CD8-positive, alpha-beta memory T cell (primary cell): ENCODE results near the gene FPGS. TPM values are rescaled to one million over a fixed set of nuclear protein-coding genes. Genes with fewer than 3 reads are reported as not detected.

ENCODE experiments used
- CTCF ChIA-PET: fragments of 350-600 bp; sonication (Branson Sonifier 250); formaldehyde crosslinking; loops from one replicate; lab custom pipeline; 2021; ENCODE audit warnings: antibody characterized with exemption; lab: Charles Lee
- POLR2A ChIA-PET: fragments of 350-600 bp; sonication (Branson Sonifier 250); formaldehyde crosslinking; loops from one replicate; lab custom pipeline; 2021; ENCODE audit warnings: antibody characterized with exemption; lab: Charles Lee
- DNase-seq, 5 donors: peaks; one replicate each; pipeline versions ENCODE4 v3.0.0 to v3.0.0-alpha.2; 2020 to 2022; ENCODE audit warnings: mixed read lengths in 1 of 5
- H3K27ac ChIP-seq: one replicate; pipeline ENCODE4 v1.7.0; 2013; ENCODE audit warnings: low read depth, mild to moderate bottlenecking, low read length, moderate library complexity
- H3K27me3 ChIP-seq: 2 replicates; pipeline ENCODE4 v1.7.0; 2013; ENCODE audit warnings: low read length, mild to moderate bottlenecking; ENCODE audit not compliant: insufficient read depth, poor library complexity, severe bottlenecking
- H3K36me3 ChIP-seq: 2 replicates; pipeline ENCODE4 v1.7.0; 2013; ENCODE audit warnings: mild to moderate bottlenecking, low read length, moderate library complexity; ENCODE audit not compliant: insufficient read depth
- H3K4me1 ChIP-seq: 2 replicates; pipeline ENCODE4 v1.7.0; 2013; ENCODE audit warnings: mild to moderate bottlenecking, low read length, moderate library complexity; ENCODE audit not compliant: insufficient read depth
- H3K4me3 ChIP-seq: 2 replicates; pipeline ENCODE4 v1.7.0; 2013; ENCODE audit warnings: mild to moderate bottlenecking, low read length
- H3K9me3 ChIP-seq: 2 replicates; pipeline ENCODE4 v1.7.0; 2013; ENCODE audit warnings: mild to moderate bottlenecking, low read length
- H3K27ac Mint-ChIP-seq, 8 donors: one replicate each; pipeline ENCODE4 v1.8.0; 2020 to 2021; ENCODE audit warnings: mixed read lengths in 8 of 8, mild to moderate bottlenecking in 6 of 8, inconsistent platforms in 3 of 8, moderate library complexity in 3 of 8
- H3K27me3 Mint-ChIP-seq, 2 donors: one replicate each; pipeline ENCODE4 v1.8.0; 2020 to 2021; ENCODE audit warnings: mixed read lengths in 2 of 2, mild to moderate bottlenecking in 1 of 2, moderate library complexity in 1 of 2
- H3K36me3 Mint-ChIP-seq, 3 donors: one replicate each; pipeline ENCODE4 v1.8.0; 2020 to 2021; ENCODE audit warnings: mixed read lengths in 3 of 3, inconsistent platforms in 1 of 3, mild to moderate bottlenecking in 1 of 3
- H3K4me1 Mint-ChIP-seq, 3 donors: one replicate each; pipeline ENCODE4 v1.8.0; 2020 to 2021; ENCODE audit warnings: mixed read lengths in 3 of 3, inconsistent platforms in 1 of 3, mild to moderate bottlenecking in 1 of 3
- H3K4me3 Mint-ChIP-seq, 7 donors: one replicate each; pipeline ENCODE4 v1.8.0; 2020 to 2021; ENCODE audit warnings: mixed read lengths in 7 of 7, mild to moderate bottlenecking in 6 of 7, moderate library complexity in 4 of 7, inconsistent platforms in 2 of 7
- H3K9me3 Mint-ChIP-seq, 5 donors: one replicate each; pipeline ENCODE4 v1.8.0; 2020 to 2022; ENCODE audit warnings: mixed read lengths in 5 of 5, mild to moderate bottlenecking in 3 of 5, moderate library complexity in 2 of 5, inconsistent platforms in 1 of 5
- polyA plus RNA-seq: library from polyadenylated mRNA; unstranded; fragments of 300-500 nt; fragmentation: Illumina TruSeq; gene quantifications from one replicate; pipeline ENCODE4 v1.2.3, GENCODE V29; 2021
- total RNA-seq, 2 experiments: library from RNA; stranded (reverse); gene quantifications; one replicate each; pipeline ENCODE4 v1.2.3, GENCODE V29; 2021

FPGS gene
- total and polyA plus RNA-seq, 3 experiments from 2014 or later, result 68.0 to 111 (median 110) TPM

- Mint-ChIP-seq H3K4me1 (no peaks in the 10 kb centered on the region), H3K9me3 (no peaks in the 10 kb centered on the region), H3K27ac (peak overlapping the region in 1 of 8 donors; percentile 46), H3K27me3 (peaks cover 0 to 1% of the 10 kb centered on the region in 2 donors), H3K36me3 (peaks cover 0 to 69% (median 3%) of the 10 kb centered on the region in 3 donors), H3K4me3 (no peak overlapping the region)
- H3K4me3 ChIP-seq, result no peak overlapping the region
- no peaks in the 10 kb centered on the region for H3K4me1 ChIP-seq
- ChIA-PET POLR2A (no interaction called here), CTCF (no interaction called here)
- H3K9me3 ChIP-seq, result no peaks in the 10 kb centered on the region
- H3K27ac ChIP-seq, result no peak overlapping the region
- DNase-seq, result no peak
- no peaks in the 10 kb centered on the region for H3K27me3 ChIP-seq
- H3K36me3 ChIP-seq, result peaks cover 16% of the 10 kb centered on the region
Observed at GRCh38 chr9:127815512-127816361, 13.1 kb downstream of the FPGS start.

GRCh38 chr9:127816362-127816725 lies 13.7 kb downstream of the FPGS start:
- ChIA-PET CTCF (interaction anchor here (1.4 kb wide), 1 partner anchor 53 kb away, joined by 5 read pairs; no protein-coding TSS in a partner anchor), POLR2A (no interaction called here)
- DNase-seq, result no peak
- H3K4me1 Mint-ChIP-seq, result no peaks in the 10 kb centered on the region
- H3K4me3 ChIP-seq, result no peak overlapping the region
- no peaks in the 10 kb centered on the region for H3K9me3 Mint-ChIP-seq
- H3K27me3 Mint-ChIP-seq, result peaks cover 0 to 1% of the 10 kb centered on the region in 2 donors
- peaks cover 16% of the 10 kb centered on the region for H3K36me3 ChIP-seq
- no peak overlapping the region for H3K27ac ChIP-seq
- H3K36me3 Mint-ChIP-seq, result peaks cover 0 to 70% (median 2%) of the 10 kb centered on the region in 3 donors
- peak overlapping the region in 2 of 8 donors; percentile 19 to 46 for H3K27ac Mint-ChIP-seq
- no peaks in the 10 kb centered on the region for H3K9me3 ChIP-seq
- H3K4me3 Mint-ChIP-seq, result no peak overlapping the region
- no peaks in the 10 kb centered on the region for H3K27me3 ChIP-seq
- H3K4me1 ChIP-seq, result no peaks in the 10 kb centered on the region

GRCh38 chr9:127816728-127817127 lies 14.0 kb downstream of the FPGS start:
- H3K4me1 Mint-ChIP-seq, result no peaks in the 10 kb centered on the region
- H3K27me3 Mint-ChIP-seq, result peaks cover 0 to 1% of the 10 kb centered on the region in 2 donors
- peaks cover 16% of the 10 kb centered on the region for H3K36me3 ChIP-seq
- peaks cover 0 to 67% (median 2%) of the 10 kb centered on the region in 3 donors for H3K36me3 Mint-ChIP-seq
- no peaks in the 10 kb centered on the region for H3K9me3 Mint-ChIP-seq
- ChIA-PET POLR2A (no interaction called here), CTCF (interaction anchor here (1.0 to 1.4 kb wide), 2 partner anchors 15 to 53 kb away, joined by 3 to 5 read pairs; no protein-coding TSS in a partner anchor)
- H3K4me1 ChIP-seq, result no peaks in the 10 kb centered on the region
- H3K27ac Mint-ChIP-seq, result peak overlapping the region in 1 of 8 donors; percentile 19
- H3K4me3 Mint-ChIP-seq, result no peak overlapping the region
- H3K9me3 ChIP-seq, result no peaks in the 10 kb centered on the region
- no peak overlapping the region for H3K27ac ChIP-seq
- no peaks in the 10 kb centered on the region for H3K27me3 ChIP-seq
- no peak overlapping the region for H3K4me3 ChIP-seq
- no peak for DNase-seq

- H3K9me3 ChIP-seq, result no peaks in the 10 kb centered on the region
- H3K27me3 ChIP-seq, result no peaks in the 10 kb centered on the region
- H3K4me1 ChIP-seq, result no peaks in the 10 kb centered on the region
- Mint-ChIP-seq H3K27me3 (peaks cover 0 to 1% of the 10 kb centered on the region in 2 donors), H3K9me3 (no peaks in the 10 kb centered on the region), H3K4me3 (no peak overlapping the region), H3K36me3 (peaks cover 0 to 57% (median 2%) of the 10 kb centered on the region in 3 donors), H3K4me1 (no peaks in the 10 kb centered on the region), H3K27ac (peak overlapping the region in 1 of 8 donors; percentile 38)
- DNase-seq, result no peak
- CTCF ChIA-PET, result interaction anchor here (1.0 to 1.4 kb wide), 2 partner anchors 16 to 52 kb away, joined by 3 to 5 read pairs; no protein-coding TSS in a partner anchor
- no peak overlapping the region for H3K4me3 ChIP-seq
- no peak overlapping the region for H3K27ac ChIP-seq
- H3K36me3 ChIP-seq, result peaks cover 13% of the 10 kb centered on the region
- POLR2A ChIA-PET, result interaction anchor here (0.6 to 0.7 kb wide), 2 partner anchors 25 to 88 kb away, joined by 3 to 5 read pairs; no protein-coding TSS in a partner anchor
Observed at GRCh38 chr9:127817881-127818434, 15.3 kb downstream of the FPGS start.

- Mint-ChIP-seq H3K36me3 (peaks cover 0 to 51% (median 2%) of the 10 kb centered on the region in 3 donors), H3K4me3 (no peak overlapping the region), H3K9me3 (no peaks in the 10 kb centered on the region), H3K4me1 (no peaks in the 10 kb centered on the region), H3K27me3 (peaks cover 0 to 1% of the 10 kb centered on the region in 2 donors), H3K27ac (peak overlapping the region in 3 of 8 donors; percentile 21 to 36 (median 33))
- DNase-seq, result no peak
- H3K27me3 ChIP-seq, result no peaks in the 10 kb centered on the region
- ChIA-PET POLR2A (interaction anchor here (0.7 to 0.8 kb wide), 2 partner anchors 22 to 87 kb away, joined by 3 read pairs; no protein-coding TSS in a partner anchor), CTCF (no interaction called here)
- no peaks in the 10 kb centered on the region for H3K4me1 ChIP-seq
- no peaks in the 10 kb centered on the region for H3K9me3 ChIP-seq
- no peak overlapping the region for H3K27ac ChIP-seq
- no peak overlapping the region for H3K4me3 ChIP-seq
- H3K36me3 ChIP-seq, result peaks cover 7% of the 10 kb centered on the region
Observed at GRCh38 chr9:127818574-127818973, 15.9 kb downstream of the FPGS start.

- Mint-ChIP-seq H3K27ac (no peak overlapping the region), H3K9me3 (no peaks in the 10 kb centered on the region), H3K4me1 (no peaks in the 10 kb centered on the region), H3K4me3 (no peak overlapping the region), H3K27me3 (no peaks in the 10 kb centered on the region), H3K36me3 (peaks cover 0 to 36% (median 2%) of the 10 kb centered on the region in 3 donors)
- Histone ChIP-seq H3K27me3 (no peaks in the 10 kb centered on the region), H3K27ac (no peak overlapping the region), H3K9me3 (no peaks in the 10 kb centered on the region), H3K4me3 (no peak overlapping the region), H3K4me1 (no peaks in the 10 kb centered on the region), H3K36me3 (no peaks in the 10 kb centered on the region)
- POLR2A ChIA-PET, result interaction anchor here (0.6 kb wide), 1 partner anchor 95 kb away, joined by 3 read pairs; the partner anchor contains the start of gene ST6GALNAC4
- CTCF ChIA-PET, result no interaction called here
- no peak for DNase-seq
Observed at GRCh38 chr9:127822108-127822507, 19.4 kb downstream of the FPGS start.

- no peaks in the 10 kb centered on the region for H3K9me3 Mint-ChIP-seq
- ChIA-PET POLR2A (no interaction called here), CTCF (no interaction called here)
- Histone ChIP-seq H3K4me3 (no peak overlapping the region), H3K4me1 (no peaks in the 10 kb centered on the region), H3K27ac (no peak overlapping the region), H3K27me3 (no peaks in the 10 kb centered on the region), H3K9me3 (no peaks in the 10 kb centered on the region), H3K36me3 (no peaks in the 10 kb centered on the region)
- H3K27ac Mint-ChIP-seq, result peak overlapping the region in 2 of 8 donors; percentile 43 to 65
- H3K4me3 Mint-ChIP-seq, result no peak overlapping the region
- H3K27me3 Mint-ChIP-seq, result peaks cover 0 to 2% of the 10 kb centered on the region in 2 donors
- no peak for DNase-seq
- H3K36me3 Mint-ChIP-seq, result peaks cover 0 to 22% (median 0%) of the 10 kb centered on the region in 3 donors
- H3K4me1 Mint-ChIP-seq, result no peaks in the 10 kb centered on the region
Observed at GRCh38 chr9:127825319-127826051, 22.8 kb downstream of the FPGS start.
